ENCODE data around the gene EYA4.

DNA sequence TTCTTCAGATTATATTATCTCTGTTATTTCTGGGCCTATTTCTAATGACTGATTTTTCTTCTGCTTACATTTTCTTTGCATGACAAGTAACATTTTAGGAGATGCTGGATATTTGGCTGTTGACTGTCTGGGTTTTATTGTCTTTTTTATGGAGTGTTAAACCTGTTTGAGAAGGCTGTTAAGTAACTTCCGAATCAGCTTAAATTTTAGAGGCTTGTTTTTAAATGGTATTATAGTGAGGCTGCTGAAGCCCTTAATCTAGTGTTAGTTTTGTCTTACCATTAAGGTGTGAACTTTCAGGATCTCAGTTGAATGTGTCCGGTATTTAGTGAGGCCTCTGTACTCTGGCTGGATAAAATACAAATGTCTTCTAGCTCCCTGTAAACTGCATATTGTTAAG lies 109.8 kb downstream of the EYA4 start:
- TF ChIP-seq, protein P1, sequence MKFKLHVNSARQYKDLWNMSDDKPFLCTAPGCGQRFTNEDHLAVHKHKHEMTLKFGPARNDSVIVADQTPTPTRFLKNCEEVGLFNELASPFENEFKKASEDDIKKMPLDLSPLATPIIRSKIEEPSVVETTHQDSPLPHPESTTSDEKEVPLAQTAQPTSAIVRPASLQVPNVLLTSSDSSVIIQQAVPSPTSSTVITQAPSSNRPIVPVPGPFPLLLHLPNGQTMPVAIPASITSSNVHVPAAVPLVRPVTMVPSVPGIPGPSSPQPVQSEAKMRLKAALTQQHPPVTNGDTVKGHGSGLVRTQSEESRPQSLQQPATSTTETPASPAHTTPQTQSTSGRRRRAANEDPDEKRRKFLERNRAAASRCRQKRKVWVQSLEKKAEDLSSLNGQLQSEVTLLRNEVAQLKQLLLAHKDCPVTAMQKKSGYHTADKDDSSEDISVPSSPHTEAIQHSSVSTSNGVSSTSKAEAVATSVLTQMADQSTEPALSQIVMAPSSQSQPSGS (tag by site-specific recombination; IDR thresholded peaks at IDR 0.05; ENCODE audit: low read depth): no peak
- TF ChIP-seq, protein P2, sequence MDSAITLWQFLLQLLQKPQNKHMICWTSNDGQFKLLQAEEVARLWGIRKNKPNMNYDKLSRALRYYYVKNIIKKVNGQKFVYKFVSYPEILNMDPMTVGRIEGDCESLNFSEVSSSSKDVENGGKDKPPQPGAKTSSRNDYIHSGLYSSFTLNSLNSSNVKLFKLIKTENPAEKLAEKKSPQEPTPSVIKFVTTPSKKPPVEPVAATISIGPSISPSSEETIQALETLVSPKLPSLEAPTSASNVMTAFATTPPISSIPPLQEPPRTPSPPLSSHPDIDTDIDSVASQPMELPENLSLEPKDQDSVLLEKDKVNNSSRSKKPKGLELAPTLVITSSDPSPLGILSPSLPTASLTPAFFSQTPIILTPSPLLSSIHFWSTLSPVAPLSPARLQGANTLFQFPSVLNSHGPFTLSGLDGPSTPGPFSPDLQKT (IDR thresholded peaks at IDR 0.05; ENCODE audit: borderline replicate concordance, low read depth, low read length): no peak
- TF ChIP-seq, protein P3, sequence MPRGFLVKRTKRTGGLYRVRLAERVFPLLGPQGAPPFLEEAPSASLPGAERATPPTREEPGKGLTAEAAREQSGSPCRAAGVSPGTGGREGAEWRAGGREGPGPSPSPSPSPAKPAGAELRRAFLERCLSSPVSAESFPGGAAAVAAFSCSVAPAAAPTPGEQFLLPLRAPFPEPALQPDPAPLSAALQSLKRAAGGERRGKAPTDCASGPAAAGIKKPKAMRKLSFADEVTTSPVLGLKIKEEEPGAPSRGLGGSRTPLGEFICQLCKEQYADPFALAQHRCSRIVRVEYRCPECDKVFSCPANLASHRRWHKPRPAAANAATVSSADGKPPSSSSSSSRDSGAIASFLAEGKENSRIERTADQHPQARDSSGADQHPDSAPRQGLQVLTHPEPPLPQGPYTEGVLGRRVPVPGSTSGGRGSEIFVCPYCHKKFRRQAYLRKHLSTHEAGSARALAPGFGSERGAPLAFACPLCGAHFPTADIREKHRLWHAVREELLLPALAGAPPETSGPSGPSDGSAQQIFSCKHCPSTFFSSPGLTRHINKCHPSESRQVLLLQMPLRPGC (tag by site-specific recombination; IDR thresholded peaks at IDR 0.05): no peak
- no peak for TF ChIP-seq KLF10 (tag by site-specific recombination; IDR thresholded peaks at IDR 0.05)
- TF ChIP-seq, protein P4, sequence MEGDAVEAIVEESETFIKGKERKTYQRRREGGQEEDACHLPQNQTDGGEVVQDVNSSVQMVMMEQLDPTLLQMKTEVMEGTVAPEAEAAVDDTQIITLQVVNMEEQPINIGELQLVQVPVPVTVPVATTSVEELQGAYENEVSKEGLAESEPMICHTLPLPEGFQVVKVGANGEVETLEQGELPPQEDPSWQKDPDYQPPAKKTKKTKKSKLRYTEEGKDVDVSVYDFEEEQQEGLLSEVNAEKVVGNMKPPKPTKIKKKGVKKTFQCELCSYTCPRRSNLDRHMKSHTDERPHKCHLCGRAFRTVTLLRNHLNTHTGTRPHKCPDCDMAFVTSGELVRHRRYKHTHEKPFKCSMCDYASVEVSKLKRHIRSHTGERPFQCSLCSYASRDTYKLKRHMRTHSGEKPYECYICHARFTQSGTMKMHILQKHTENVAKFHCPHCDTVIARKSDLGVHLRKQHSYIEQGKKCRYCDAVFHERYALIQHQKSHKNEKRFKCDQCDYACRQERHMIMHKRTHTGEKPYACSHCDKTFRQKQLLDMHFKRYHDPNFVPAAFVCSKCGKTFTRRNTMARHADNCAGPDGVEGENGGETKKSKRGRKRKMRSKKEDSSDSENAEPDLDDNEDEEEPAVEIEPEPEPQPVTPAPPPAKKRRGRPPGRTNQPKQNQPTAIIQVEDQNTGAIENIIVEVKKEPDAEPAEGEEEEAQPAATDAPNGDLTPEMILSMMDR (tag by site-specific recombination; IDR thresholded peaks at IDR 0.05): no peak
- TF ChIP-seq ZNF561 (tag by site-specific recombination; IDR thresholded peaks at IDR 0.05; ENCODE audit: borderline replicate concordance): no peak
- TF ChIP-seq ZFP41 (tag by site-specific recombination; IDR thresholded peaks at IDR 0.05; ENCODE audit: borderline replicate concordance): no peak
- no peak for TF ChIP-seq ZNF610 (tag by site-specific recombination; IDR thresholded peaks at IDR 0.05; ENCODE audit: borderline replicate concordance)
- no peak for TF ChIP-seq ZNF24 (tag by site-specific recombination; IDR thresholded peaks at IDR 0.05)
- TF ChIP-seq KLF1 (tag by site-specific recombination; IDR thresholded peaks at IDR 0.05): no peak
- TF ChIP-seq ZNF19 (tag by site-specific recombination; IDR thresholded peaks at IDR 0.05; ENCODE audit: low read depth): no peak
- no peak for TF ChIP-seq ZNF350 (tag by site-specific recombination; IDR thresholded peaks at IDR 0.05)
- TF ChIP-seq ZNF292 (tag by site-specific recombination; IDR thresholded peaks at IDR 0.05; ENCODE audit: borderline replicate concordance, low read depth): no peak
